ENCODE data around the gene TRPC5OS.

DNA sequence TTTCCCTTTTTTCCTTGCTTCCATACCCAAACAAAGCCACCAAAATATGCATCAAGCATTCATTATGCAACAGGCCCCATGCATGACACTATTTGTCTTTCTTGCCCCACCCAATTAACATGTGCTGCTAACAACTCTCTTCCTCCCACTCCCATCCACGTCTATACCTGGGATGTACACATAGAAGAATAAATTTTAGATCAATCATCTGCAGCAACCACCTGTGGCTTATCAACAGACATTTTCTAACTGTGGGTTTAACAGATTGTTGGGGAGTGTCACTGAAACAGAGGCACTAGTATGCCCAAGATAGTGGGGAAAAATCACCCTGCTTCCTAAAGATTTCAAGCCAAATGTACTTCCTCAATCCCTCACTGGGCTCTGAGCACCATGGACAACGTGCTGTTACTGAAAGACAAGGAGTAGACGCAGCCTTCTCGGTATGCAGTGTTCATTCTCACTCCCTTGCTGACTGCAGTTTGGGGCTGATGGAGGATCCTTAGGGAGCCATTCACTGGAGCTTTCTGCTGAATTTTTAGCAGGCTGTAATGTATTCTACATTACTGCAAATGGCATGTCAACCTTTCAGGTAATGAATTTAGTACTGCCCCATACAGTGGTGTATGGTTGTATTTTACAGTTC is 28.4 kb upstream of the TRPC5OS start:
- no peak for TF ChIP-seq TCF7 (IDR thresholded peaks at IDR 0.05; ENCODE audit: low read depth)
- TF ChIP-seq, protein P1, sequence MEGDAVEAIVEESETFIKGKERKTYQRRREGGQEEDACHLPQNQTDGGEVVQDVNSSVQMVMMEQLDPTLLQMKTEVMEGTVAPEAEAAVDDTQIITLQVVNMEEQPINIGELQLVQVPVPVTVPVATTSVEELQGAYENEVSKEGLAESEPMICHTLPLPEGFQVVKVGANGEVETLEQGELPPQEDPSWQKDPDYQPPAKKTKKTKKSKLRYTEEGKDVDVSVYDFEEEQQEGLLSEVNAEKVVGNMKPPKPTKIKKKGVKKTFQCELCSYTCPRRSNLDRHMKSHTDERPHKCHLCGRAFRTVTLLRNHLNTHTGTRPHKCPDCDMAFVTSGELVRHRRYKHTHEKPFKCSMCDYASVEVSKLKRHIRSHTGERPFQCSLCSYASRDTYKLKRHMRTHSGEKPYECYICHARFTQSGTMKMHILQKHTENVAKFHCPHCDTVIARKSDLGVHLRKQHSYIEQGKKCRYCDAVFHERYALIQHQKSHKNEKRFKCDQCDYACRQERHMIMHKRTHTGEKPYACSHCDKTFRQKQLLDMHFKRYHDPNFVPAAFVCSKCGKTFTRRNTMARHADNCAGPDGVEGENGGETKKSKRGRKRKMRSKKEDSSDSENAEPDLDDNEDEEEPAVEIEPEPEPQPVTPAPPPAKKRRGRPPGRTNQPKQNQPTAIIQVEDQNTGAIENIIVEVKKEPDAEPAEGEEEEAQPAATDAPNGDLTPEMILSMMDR (CRISPR knock-in tag; IDR thresholded peaks at IDR 0.05) = no peak
- TF ChIP-seq MIXL1 (CRISPR knock-in tag; IDR thresholded peaks at IDR 0.05) = no peak
- TF ChIP-seq ZNF761 (CRISPR knock-in tag; conservative IDR thresholded peaks at IDR 0.05) = no peak
- TF ChIP-seq ZBTB40 (IDR thresholded peaks at IDR 0.05) = no peak
- no peak for TF ChIP-seq ZBTB40 (CRISPR knock-in tag; IDR thresholded peaks at IDR 0.05)
- TF ChIP-seq ZBTB20 (CRISPR knock-in tag; IDR thresholded peaks at IDR 0.05; ENCODE audit: borderline replicate concordance, low read depth) = no peak
- no peak for TF ChIP-seq EP300 (IDR thresholded peaks at IDR 0.05; ENCODE audit: low read depth in 2 of 2, low read length in 2 of 2)
- TF ChIP-seq EP300 (CRISPR knock-in tag; IDR thresholded peaks at IDR 0.05; ENCODE audit: borderline replicate concordance) = no peak
